H1 (cell line): ENCODE measurements around the gene CBX2. TPM values are rescaled to one million over a fixed set of nuclear protein-coding genes. Genes with fewer than 3 reads are reported as not detected.

Source experiments
- CTCF ChIA-PET: fragments of 300-600 bp; sonication (Branson Sonifier 250); formaldehyde crosslinking; loops from one replicate; lab custom pipeline; 2021; ENCODE audit not compliant: partially characterized antibody; lab: Charles Lee
- POLR2A ChIA-PET: fragments of 300-600 bp; sonication (Branson Sonifier 250); formaldehyde crosslinking; loops from one replicate; lab custom pipeline; 2021; ENCODE audit warnings: inconsistent platforms; ENCODE audit not compliant: partially characterized antibody; lab: Charles Lee
- DNase-seq, 2 experiments: peaks; one replicate each; pipeline versions ENCODE4 v3.0.0 to v3.0.0-alpha.2; 2010 to 2022; ENCODE audit warnings: low spot score in 2 of 2, low read depth in 1 of 2, mixed read lengths in 1 of 2
- FAIRE-seq: peaks from 2 replicates; lab custom pipeline; 2011; peaks lifted over from hg19 to GRCh38; lab: Jason Lieb, UNC
- H2AFZ ChIP-seq: 2 replicates; pipeline ENCODE4 v1.8.1; 2012; ENCODE audit warnings: low read length, inconsistent platforms
- H2AK5ac ChIP-seq: 2 replicates; pipeline ENCODE4 v1.6.1; 2013; ENCODE audit warnings: low read depth, low read length
- H2BK120ac ChIP-seq: replicated peaks from 2 replicates; pipeline ENCODE3; 2013; ENCODE audit warnings: low read depth, low read length, inconsistent platforms
- H2BK12ac ChIP-seq: 2 replicates; pipeline ENCODE4 v1.6.1; 2013; ENCODE audit warnings: low read depth, low read length
- H2BK15ac ChIP-seq: 2 replicates; pipeline ENCODE4 v1.6.1; 2013; ENCODE audit warnings: low read length
- H2BK20ac ChIP-seq: 2 replicates; pipeline ENCODE4 v1.6.1; 2013; ENCODE audit warnings: low read length
- H2BK5ac ChIP-seq: 2 replicates; pipeline ENCODE4 v1.6.1; 2013; ENCODE audit warnings: low read depth, low read length
- H3K14ac ChIP-seq: 2 replicates; pipeline ENCODE4 v1.6.1; 2013; ENCODE audit warnings: inconsistent platforms; ENCODE audit not compliant: insufficient read length
- H3K18ac ChIP-seq: 2 replicates; pipeline ENCODE4 v1.6.1; 2013; ENCODE audit warnings: low read length; ENCODE audit errors: extremely low read depth
- H3K23ac ChIP-seq: 2 replicates; pipeline ENCODE4 v1.6.1; 2013; ENCODE audit warnings: inconsistent platforms; ENCODE audit not compliant: insufficient read length
- H3K23me2 ChIP-seq: 2 replicates; pipeline ENCODE4 v1.6.1; 2013; ENCODE audit warnings: low read depth, low read length
- H3K27ac ChIP-seq: 2 replicates; pipeline ENCODE4 v1.6.1; 2011; ENCODE audit warnings: low read depth, low read length, inconsistent platforms
- H3K27me3 ChIP-seq, 4 experiments: replicated peaks in 1 of 4; 1 replicate in 1 of 4; 2 replicates in 3 of 4; pipeline versions ENCODE4 v1.6.1 to v1.8.1; 2011 to 2013; ENCODE audit warnings: low read length in 3 of 4, mild to moderate bottlenecking in 3 of 4, inconsistent platforms in 2 of 4, mixed read lengths in 2 of 4, moderate library complexity in 1 of 4; ENCODE audit not compliant: control insufficient read depth in 3 of 4, insufficient read depth in 3 of 4; ENCODE audit errors: extremely low read depth in 1 of 4
- H3K36me3 ChIP-seq, 4 experiments: 2 replicates each; pipeline versions ENCODE4 v1.6.1 to v1.8.1; 2011 to 2013; ENCODE audit warnings: mild to moderate bottlenecking in 4 of 4, low read length in 3 of 4, moderate library complexity in 2 of 4, control low read depth in 1 of 4, inconsistent platforms in 1 of 4; ENCODE audit not compliant: insufficient read depth in 4 of 4, control insufficient read depth in 2 of 4
- H3K4ac ChIP-seq: replicated peaks from 2 replicates; pipeline ENCODE3; 2013; ENCODE audit warnings: low read length, low read depth, mixed read lengths, inconsistent platforms; ENCODE audit not compliant: insufficient read length
- H3K4me1 ChIP-seq, 4 experiments: replicated peaks in 1 of 4; 1 replicate in 1 of 4; 2 replicates in 3 of 4; pipeline versions ENCODE4 v1.6.1 to v1.8.1; 2011 to 2013; ENCODE audit warnings: low read length in 3 of 4, inconsistent platforms in 2 of 4, mixed read lengths in 1 of 4; ENCODE audit not compliant: insufficient read depth in 4 of 4, control insufficient read depth in 3 of 4
- H3K4me2 ChIP-seq, 2 experiments: 2 replicates each; pipeline versions ENCODE4 v1.6.1 to v1.8.1; 2011 to 2013; ENCODE audit warnings: low read depth in 2 of 2, low read length in 2 of 2, control low read depth in 1 of 2, inconsistent platforms in 1 of 2, mild to moderate bottlenecking in 1 of 2; ENCODE audit not compliant: insufficient read depth in 1 of 2
- H3K4me3 ChIP-seq, 4 experiments: fragments of 200-600, 300-600 bp in 1 of 4; sonication (generic), shearing (Covaris generic), sonication (Bioruptor Twin) in 1 of 4; 2 replicates each; pipeline versions ENCODE4 v1.5.1 to v1.8.1; 2011 to 2016; ENCODE audit warnings: low read length in 4 of 4, low read depth in 3 of 4, control low read depth in 2 of 4, inconsistent platforms in 2 of 4, mild to moderate bottlenecking in 2 of 4, mixed read lengths in 1 of 4, moderate library complexity in 1 of 4; ENCODE audit not compliant: insufficient read depth in 2 of 4; ENCODE audit errors: extremely low read depth in 1 of 4
- H3K56ac ChIP-seq: replicated peaks from 2 replicates; pipeline ENCODE3; 2013; ENCODE audit warnings: low read depth, mild to moderate bottlenecking, mixed read lengths, low read length, inconsistent platforms; ENCODE audit not compliant: insufficient read length
- H3K79me1 ChIP-seq: 2 replicates; pipeline ENCODE4 v1.6.1; 2013; ENCODE audit warnings: low read depth, low read length, control low read depth
- H3K79me2 ChIP-seq, 2 experiments: 2 replicates each; pipeline versions ENCODE4 v1.6.1 to v1.8.1; 2012 to 2013; ENCODE audit warnings: low read length in 2 of 2, mild to moderate bottlenecking in 2 of 2, inconsistent platforms in 1 of 2; ENCODE audit not compliant: insufficient read depth in 2 of 2, control insufficient read depth in 1 of 2
- H3K9ac ChIP-seq, 4 experiments: replicated peaks in 1 of 4; 1 replicate in 1 of 4; 2 replicates in 3 of 4; pipeline versions ENCODE4 v1.6.1 to v1.8.1; 2011 to 2013; ENCODE audit warnings: low read depth in 3 of 4, low read length in 3 of 4, control low read depth in 2 of 4, mild to moderate bottlenecking in 2 of 4, moderate library complexity in 2 of 4, inconsistent platforms in 1 of 4; ENCODE audit errors: extremely low read depth in 1 of 4
- H3K9me3 ChIP-seq, 2 experiments: 2 replicates each; pipeline versions ENCODE4 v1.6.1 to v1.8.1; 2012 to 2013; ENCODE audit warnings: mild to moderate bottlenecking in 2 of 2, moderate library complexity in 2 of 2, control low read depth in 1 of 2, inconsistent platforms in 1 of 2, low read depth in 1 of 2, low read length in 1 of 2, mixed read lengths in 1 of 2; ENCODE audit not compliant: insufficient read depth in 2 of 2
- H4K20me1 ChIP-seq, 2 experiments: replicated peaks in 1 of 2; 2 replicates each; pipeline versions ENCODE3 to v1.8.1; 2011 to 2013; ENCODE audit warnings: inconsistent platforms in 2 of 2, low read length in 2 of 2, mild to moderate bottlenecking in 1 of 2; ENCODE audit not compliant: insufficient read depth in 2 of 2, control insufficient read depth in 1 of 2
- H4K5ac ChIP-seq: 2 replicates; pipeline ENCODE4 v1.6.1; 2013; ENCODE audit warnings: low read length, low read depth, mixed read lengths, inconsistent platforms; ENCODE audit not compliant: insufficient read length
- H4K8ac ChIP-seq: 2 replicates; pipeline ENCODE4 v1.8.0; 2013; ENCODE audit warnings: mild to moderate bottlenecking, moderate library complexity, low read length, inconsistent platforms; ENCODE audit not compliant: insufficient read depth; ENCODE audit errors: extremely low read depth
- H4K91ac ChIP-seq: replicated peaks from 2 replicates; pipeline ENCODE3; 2013; ENCODE audit warnings: low read length, mixed read lengths, inconsistent platforms; ENCODE audit not compliant: insufficient read length
- POLR2AphosphoS5 ChIP-seq: IDR thresholded peaks from 2 replicates; pipeline ENCODE4 v1.6.1; 2011; ENCODE audit warnings: low read depth, low read length
- SIN3A ChIP-seq, 2 experiments: IDR thresholded peaks in 1 of 2; conservative IDR thresholded peaks in 1 of 2; 2 replicates each; pipeline ENCODE4 v1.6.1; 2011 to 2012; ENCODE audit warnings: low read length in 2 of 2, improper control_type of control experiment in 1 of 2, low read depth in 1 of 2, mild to moderate bottlenecking in 1 of 2
- WGBS, 2 experiments: shearing (Covaris generic) in 1 of 2; methylation state at CpG; one replicate each; pipeline versions ENCODE4 v1.1.6 to v1.1.7; 2013 to 2015; ENCODE audit warnings: low lambda C conversion rate in 2 of 2, mixed read lengths in 2 of 2, inconsistent platforms in 1 of 2, low coverage in 1 of 2, missing lambda C conversion rate in 1 of 2; ENCODE audit not compliant: insufficient replicate concordance in 2 of 2, insufficient coverage in 1 of 2, insufficient read length in 1 of 2; ENCODE audit errors: extremely low coverage in 1 of 2, missing lambda C conversion rate in 1 of 2; 5-methylcytosine and 5-hydroxymethylcytosine counted together
- polyA plus RNA-seq, 7 experiments: library from polyadenylated mRNA; depleted of rRNA in 3 of 7; stranded (reverse) in 5 of 7; unstranded in 2 of 7; fragments of >200 nt in 5 of 7; fragments of 200-250 nt in 2 of 7; gene quantifications; 1 replicate in 5 of 7; 2 replicates in 1 of 7; 4 replicates in 1 of 7; pipeline versions ENCODE4 v1.2.1 to v1.2.3, GENCODE V29; 2011 to 2013; ENCODE audit warnings: missing spikeins in 2 of 7, mixed read lengths in 2 of 7
- total RNA-seq: library from RNA; stranded (reverse); fragmentation: NEBNext Ultra II Directional; extraction: Animal tissue kit (Norgen Biotek cat#: 25700); gene quantifications from 2 replicates; pipeline ENCODE4 v1.2.1, GENCODE V29; 2021

CBX2 gene
- total and polyA plus RNA-seq, 2 of the 8 experiments (the other 6 are each of a cell fraction or from before 2014, with no cell fraction given) = 64.3 to 83.9 TPM

GRCh38 chr17:79747508-79748294 lies 30.2 kb upstream of the CBX2 start:
- Histone ChIP-seq H2BK12ac (peak overlapping the region; percentile 40; the same call in 1 of the 2 replicates), H3K27me3 (peaks cover 19 to 47% (median 35%) of the 10 kb centered on the region in 4 experiments), H3K23me2 (peaks cover 11% of the 10 kb centered on the region; the same call in 1 of the 2 replicates), H2BK15ac (peak overlapping the region; percentile 13; the same call in 1 of the 2 replicates), H4K8ac (0 out of 2 replicates have a peak overlapping the region, but pooled peaks have one; percentile 77), H3K9ac (no peak overlapping the region; a peak in 1 of 7 replicates), H3K18ac (peak overlapping the region; percentile 48; the same call in 1 of the 2 replicates), H2AFZ (no peak overlapping the region), H3K9me3 (no peaks in the 10 kb centered on the region), H3K23ac (no peak overlapping the region), H2BK20ac (no peak overlapping the region), H3K4me1 (peaks cover 4 to 24% (median 15%) of the 10 kb centered on the region in 4 experiments), H3K79me2 (no peaks in the 10 kb centered on the region), H4K91ac (no peak overlapping the region), H4K20me1 (peaks cover 0 to 11% of the 10 kb centered on the region in 2 experiments), H3K56ac (no peak overlapping the region), H4K5ac (no peak overlapping the region), H3K27ac (no peak overlapping the region), H2BK5ac (no peak overlapping the region), H3K36me3 (0 out of 8 replicates have a peak, but pooled peaks cover 0 to 2% (median 0%) of the 10 kb centered on the region in 4 experiments), H3K14ac (no peak overlapping the region), H2BK120ac (no peak overlapping the region), H2AK5ac (peak overlapping the region; percentile 90; the same call in 1 of the 2 replicates), H3K79me1 (no peaks in the 10 kb centered on the region), H3K4me3 (peak overlapping the region; percentile 17 to 62 (median 36)), H3K4me2 (peak overlapping the region; percentile 79 to 94), H3K4ac (no peak overlapping the region)
- POLR2A ChIA-PET = interaction anchor here (0.6 to 10.4 kb wide), 9 partner anchors 10 to 89 kb away, joined by 3 to 77 read pairs (median 7); partner anchors contain the start of gene CBX2
- FAIRE-seq (no peak), DNase-seq (no peak)
- CTCF ChIA-PET = interaction anchor here (0.9 to 7.6 kb wide), 13 partner anchors 10 to 246 kb away, joined by 3 to 94 read pairs (median 7); partner anchors contain the start of genes CBX2 and CBX8
- WGBS, 2 experiments = 8% methylated on average over 45 of the region's 74 CpGs; no CpG with 5 or more reads in 1 of the 2 experiments
- TF ChIP-seq POLR2AphosphoS5 = no peak
- peak in 1 of 2 experiments; percentile 54; a peak in 1 of 4 replicates for TF ChIP-seq SIN3A (conservative IDR thresholded peaks at IDR 0.05 in 1 of 2, IDR thresholded peaks at IDR 0.05 in 1 of 2; ENCODE audit: low read depth in 1 of 2, low read length in 2 of 2)
